ENCODE results near the gene S100A13.

Gene S100A13

GRCh38 chr1:153624965-153625611 lies 2.2 kb downstream of the S100A13 start:
- DNase-seq: no peak

- no peak for DNase-seq
Measured at GRCh38 chr1:153623101-153623500, 4.2 kb downstream of the S100A13 start.

GRCh38 chr1:153619171-153619570 lies 8.1 kb downstream of the S100A13 start:
- DNase-seq: no peak

GRCh38 chr1:153617663-153618062 lies 9.6 kb downstream of the S100A13 start:
- DNase-seq: peak; percentile 60 to 70

- DNase-seq: no peak
Measured at GRCh38 chr1:153616917-153617311, 10.4 kb downstream of the S100A13 start.

GRCh38 chr1:153616144-153616916 lies 11.0 kb downstream of the S100A13 start, which contains the start of gene S100A14:
S100A14 (minus strand) TSS chr1:153616325; CDS start chr1:153615858, 467 bp downstream.
- no peak for DNase-seq

GRCh38 chr1:153615406-153615805 lies 11.9 kb downstream of the S100A13 start:
- DNase-seq: no peak

GRCh38 chr1:153614906-153615305 lies 12.4 kb downstream of the S100A13 start:
- DNase-seq: no peak

- no peak for DNase-seq
Measured at GRCh38 chr1:153614189-153614900, 13.0 kb downstream of the S100A13 start.

GRCh38 chr1:153613406-153613805 lies 13.9 kb downstream of the S100A13 start:
- DNase-seq: no peak

- DNase-seq: no peak
Measured at GRCh38 chr1:153612755-153613331, 14.5 kb downstream of the S100A13 start, which contains the start of gene S100A16. S100A16 (minus strand) TSS chr1:153613137; CDS start chr1:153608151, 4,986 bp downstream.

- no peak for DNase-seq
Measured at GRCh38 chr1:153612111-153612754, 15.1 kb downstream of the S100A13 start.

GRCh38 chr1:153611356-153611755 lies 15.9 kb downstream of the S100A13 start:
- no peak for DNase-seq

GRCh38 chr1:153610811-153611301 lies 16.4 kb downstream of the S100A13 start:
- no peak for DNase-seq

GRCh38 chr1:153610334-153610733 lies 17.0 kb downstream of the S100A13 start:
- DNase-seq: no peak

- DNase-seq: no peak
Measured at GRCh38 chr1:153609585-153609907, 17.8 kb downstream of the S100A13 start.

- no peak for DNase-seq
Measured at GRCh38 chr1:153608742-153609584, 18.3 kb downstream of the S100A13 start.

- DNase-seq: no peak
Measured at GRCh38 chr1:153608089-153608682, 19.1 kb downstream of the S100A13 start.

GRCh38 chr1:153607381-153607780 lies 19.9 kb downstream of the S100A13 start:
- no peak for DNase-seq

- DNase-seq: no peak
Measured at GRCh38 chr1:153606194-153606593, 21.1 kb downstream of the S100A13 start.

GRCh38 chr1:153602749-153603148 lies 24.6 kb downstream of the S100A13 start:
- no peak for DNase-seq

Measured in CD4-positive, alpha-beta T cell treated with Interleukin-1 beta for 1 hour (primary cell).